22Rv1 (cell line): ENCODE measurements around the gene PPM1J.

Source experiments
- CTCF ChIP-seq: fragments of 450-650 bp; IDR thresholded peaks from 2 replicates; pipeline ENCODE4 v1.5.1; 2017; ENCODE audit warnings: mild to moderate bottlenecking
- ZFX ChIP-seq: fragments of 450-650 bp; IDR thresholded peaks from 2 replicates; pipeline ENCODE4 v1.6.1; 2017; ENCODE audit warnings: antibody characterized with exemption, borderline replicate concordance

GRCh38 chr1:112678605-112679004 lies 36.5 kb downstream of the PPM1J start:
- TF ChIP-seq CTCF (no peak), ZFX (no peak)
